ENCODE measurements around the gene EXT2. TPM values are rescaled to one million over a fixed set of nuclear protein-coding genes. Genes with fewer than 3 reads are reported as not detected.

Gene EXT2
- total RNA-seq, 1 donor from 2014 or later: 106 TPM

DNA sequence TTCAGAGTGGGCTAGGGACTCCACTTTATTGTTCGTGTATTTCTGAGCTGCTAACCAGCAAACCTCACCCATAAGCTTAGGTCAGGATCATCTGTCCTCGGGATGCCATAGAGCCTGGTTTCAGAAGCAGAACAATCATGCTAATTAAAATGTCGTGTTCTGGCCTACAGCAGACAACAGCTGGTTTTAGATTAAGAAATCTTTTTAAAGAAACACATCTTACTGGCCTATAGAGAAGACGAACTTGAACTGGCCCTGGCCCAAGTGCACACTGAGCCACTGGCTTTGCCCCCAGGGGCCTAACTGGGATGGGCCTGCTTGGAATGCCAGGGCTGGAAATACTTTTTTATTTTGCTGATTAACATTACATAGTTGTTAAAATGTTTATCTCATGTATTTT is 151.2 kb downstream of the EXT2 start:
- Mint-ChIP-seq H3K27me3 (ENCODE audit: low read depth) (no peaks in the 10 kb centered on the region), H3K9me3 (ENCODE audit: low read depth) (peaks cover 5% of the 10 kb centered on the region), H3K27ac (ENCODE audit: unreplicated experiment) (no peak overlapping the region), H3K4me3 (ENCODE audit: unreplicated experiment) (no peak overlapping the region), H3K4me1 (ENCODE audit: low read depth) (peaks cover 61% of the 10 kb centered on the region), H3K36me3 (ENCODE audit: low read depth) (peaks cover 8% of the 10 kb centered on the region)
- TF ChIP-seq, protein P1, sequence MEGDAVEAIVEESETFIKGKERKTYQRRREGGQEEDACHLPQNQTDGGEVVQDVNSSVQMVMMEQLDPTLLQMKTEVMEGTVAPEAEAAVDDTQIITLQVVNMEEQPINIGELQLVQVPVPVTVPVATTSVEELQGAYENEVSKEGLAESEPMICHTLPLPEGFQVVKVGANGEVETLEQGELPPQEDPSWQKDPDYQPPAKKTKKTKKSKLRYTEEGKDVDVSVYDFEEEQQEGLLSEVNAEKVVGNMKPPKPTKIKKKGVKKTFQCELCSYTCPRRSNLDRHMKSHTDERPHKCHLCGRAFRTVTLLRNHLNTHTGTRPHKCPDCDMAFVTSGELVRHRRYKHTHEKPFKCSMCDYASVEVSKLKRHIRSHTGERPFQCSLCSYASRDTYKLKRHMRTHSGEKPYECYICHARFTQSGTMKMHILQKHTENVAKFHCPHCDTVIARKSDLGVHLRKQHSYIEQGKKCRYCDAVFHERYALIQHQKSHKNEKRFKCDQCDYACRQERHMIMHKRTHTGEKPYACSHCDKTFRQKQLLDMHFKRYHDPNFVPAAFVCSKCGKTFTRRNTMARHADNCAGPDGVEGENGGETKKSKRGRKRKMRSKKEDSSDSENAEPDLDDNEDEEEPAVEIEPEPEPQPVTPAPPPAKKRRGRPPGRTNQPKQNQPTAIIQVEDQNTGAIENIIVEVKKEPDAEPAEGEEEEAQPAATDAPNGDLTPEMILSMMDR (IDR thresholded peaks at IDR 0.05): no peak
- no peak for DNase-seq (ENCODE audit: low spot score)

DNA sequence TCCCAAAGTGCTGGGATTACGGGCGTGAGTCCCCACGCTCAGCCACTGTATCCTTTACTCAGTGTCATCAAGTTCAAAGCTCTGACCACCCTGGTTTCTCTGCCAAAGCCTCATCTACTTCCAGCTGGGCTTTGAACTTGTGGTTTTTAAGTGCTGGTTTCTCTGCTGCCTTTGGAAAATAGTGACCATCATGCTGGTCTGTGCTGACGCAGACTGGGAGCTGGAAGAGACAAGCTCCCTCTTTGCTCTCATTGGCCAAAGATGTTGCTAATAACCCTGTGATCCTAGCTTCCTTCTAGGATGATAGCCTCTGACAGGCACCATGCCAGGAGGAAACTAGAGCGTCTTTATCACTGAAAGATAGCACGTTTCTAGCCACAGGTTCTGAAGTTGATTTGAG is 152.0 kb downstream of the EXT2 start:
- no peaks in the 10 kb centered on the region for H3K27me3 Mint-ChIP-seq (ENCODE audit: low read depth)
- no peak for DNase-seq (ENCODE audit: low spot score)
- peaks cover 12% of the 10 kb centered on the region for H3K9me3 Mint-ChIP-seq (ENCODE audit: low read depth)
- TF ChIP-seq, protein P1 (IDR thresholded peaks at IDR 0.05): no peak
- peaks cover 15% of the 10 kb centered on the region for H3K36me3 Mint-ChIP-seq (ENCODE audit: low read depth)
- H3K4me3 Mint-ChIP-seq (ENCODE audit: unreplicated experiment): no peak overlapping the region
- H3K27ac Mint-ChIP-seq (ENCODE audit: unreplicated experiment): no peak overlapping the region
- peaks cover 54% of the 10 kb centered on the region for H3K4me1 Mint-ChIP-seq (ENCODE audit: low read depth)

DNA sequence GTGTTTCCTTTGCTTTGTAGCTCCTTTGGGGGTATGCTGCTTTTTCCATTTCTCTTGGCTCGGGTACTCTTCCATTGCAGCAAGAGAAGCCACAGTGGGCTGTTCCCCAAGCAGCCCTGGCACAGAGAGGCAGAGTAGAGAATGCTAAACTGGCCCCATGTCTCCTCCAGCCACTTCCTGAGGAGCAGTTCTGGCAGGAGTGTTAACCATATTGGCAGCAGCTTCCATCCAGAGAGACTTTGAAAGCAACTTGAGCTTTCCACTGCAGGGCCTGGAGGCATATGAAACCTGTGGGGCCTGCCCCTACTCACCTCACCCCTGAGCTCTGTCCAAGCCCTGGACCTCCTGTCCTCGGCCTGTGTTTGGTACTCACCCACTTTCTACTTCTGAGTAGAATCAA is 152.6 kb downstream of the EXT2 start:
- TF ChIP-seq, protein P1 (IDR thresholded peaks at IDR 0.05): no peak
- H3K9me3 Mint-ChIP-seq (ENCODE audit: low read depth): peaks cover 18% of the 10 kb centered on the region

DNA sequence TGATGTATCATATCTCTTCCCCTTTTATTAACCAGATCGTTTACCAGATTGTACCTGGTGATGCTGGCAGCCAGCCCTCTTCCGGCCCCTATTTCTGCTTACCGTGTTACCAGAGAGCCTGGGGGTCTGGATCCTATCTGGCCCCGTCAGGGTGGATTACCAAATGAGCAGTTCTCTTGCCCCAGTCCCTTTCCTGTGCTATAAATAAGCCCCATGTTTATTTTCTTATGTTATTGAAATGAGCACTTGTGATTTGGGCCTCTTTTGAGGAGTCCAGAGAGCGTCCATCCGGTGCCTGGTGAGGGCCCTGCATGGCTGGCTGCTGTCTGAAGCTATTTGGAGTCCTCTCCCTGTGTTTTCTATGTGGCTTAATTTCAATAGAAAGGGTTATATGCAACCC is 154.9 kb downstream of the EXT2 start:
- Mint-ChIP-seq H3K4me3 (ENCODE audit: unreplicated experiment) (no peak overlapping the region), H3K4me1 (ENCODE audit: low read depth) (peaks cover 25% of the 10 kb centered on the region), H3K27ac (ENCODE audit: unreplicated experiment) (no peak overlapping the region), H3K27me3 (ENCODE audit: low read depth) (no peaks in the 10 kb centered on the region), H3K36me3 (ENCODE audit: low read depth) (peaks cover 23% of the 10 kb centered on the region), H3K9me3 (ENCODE audit: low read depth) (peaks cover 26% of the 10 kb centered on the region)
- TF ChIP-seq, protein P1 (IDR thresholded peaks at IDR 0.05): no peak
- no peak for DNase-seq (ENCODE audit: low spot score)

More for the DNA sequence above, 152.6 kb downstream of the EXT2 start:
- no peak overlapping the region for H3K27ac Mint-ChIP-seq (ENCODE audit: unreplicated experiment)
- no peaks in the 10 kb centered on the region for H3K27me3 Mint-ChIP-seq (ENCODE audit: low read depth)
- peaks cover 21% of the 10 kb centered on the region for H3K36me3 Mint-ChIP-seq (ENCODE audit: low read depth)
- no peak for DNase-seq (ENCODE audit: low spot score)
- no peak overlapping the region for H3K4me3 Mint-ChIP-seq (ENCODE audit: unreplicated experiment)
- peaks cover 48% of the 10 kb centered on the region for H3K4me1 Mint-ChIP-seq (ENCODE audit: low read depth)

DNA sequence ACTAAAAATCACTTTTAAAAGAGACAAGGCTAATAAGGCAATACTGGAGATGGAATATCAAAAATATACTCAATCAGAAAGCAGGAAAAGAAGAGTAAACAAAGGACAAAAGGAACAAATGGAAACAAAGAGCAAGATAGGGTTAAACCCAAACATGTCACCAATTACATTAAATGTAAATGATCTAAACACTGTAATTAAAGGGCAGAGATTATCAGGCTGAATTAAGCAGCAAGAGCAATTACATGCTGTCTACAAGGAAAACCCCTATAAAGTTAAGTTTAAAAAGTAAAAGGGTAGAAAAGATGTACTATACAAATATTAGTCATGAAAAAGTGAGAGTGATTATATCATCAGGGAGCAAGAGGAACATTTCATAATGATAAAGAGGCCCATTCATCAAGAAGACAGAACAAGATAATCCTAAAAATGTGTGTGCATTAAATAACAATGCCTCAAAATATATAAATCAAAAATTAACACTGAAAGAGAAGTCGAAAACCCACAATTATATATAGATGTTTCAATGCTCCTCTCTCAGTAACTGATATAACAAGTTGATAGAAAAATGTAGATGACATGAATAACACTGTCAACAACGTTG is 157.6 kb downstream of the EXT2 start:
- H3K27me3 Mint-ChIP-seq (ENCODE audit: low read depth): no peaks in the 10 kb centered on the region

More for the DNA sequence above, 157.6 kb downstream of the EXT2 start:
- no peak for DNase-seq (ENCODE audit: low spot score)
- Mint-ChIP-seq H3K36me3 (ENCODE audit: low read depth) (peaks cover 23% of the 10 kb centered on the region), H3K9me3 (ENCODE audit: low read depth) (peaks cover 26% of the 10 kb centered on the region), H3K27ac (ENCODE audit: unreplicated experiment) (no peak overlapping the region), H3K4me3 (ENCODE audit: unreplicated experiment) (no peak overlapping the region), H3K4me1 (ENCODE audit: low read depth) (peaks cover under 1% of the 10 kb centered on the region)
- TF ChIP-seq, protein P1 (IDR thresholded peaks at IDR 0.05): no peak
